PC-3 (cell line): ENCODE results near the gene PHEX.

Experiments
- EZH2 ChIP-seq: fragments of 300-600 bp; sonication (generic); IDR thresholded peaks from one replicate; pipeline ENCODE4 v1.6.1; 2017; ENCODE audit warnings: antibody characterized with exemption, mild to moderate bottlenecking, low read length; ENCODE audit not compliant: unreplicated experiment
- EZH2phosphoT487 ChIP-seq: fragments of 300-600 bp; sonication (generic); IDR thresholded peaks from 2 replicates; pipeline ENCODE4 v1.6.1; 2018; ENCODE audit warnings: mild to moderate bottlenecking, antibody characterized with exemption, low read length, borderline replicate concordance
- TF ChIP-seq, protein P1 (sequence below): fragments of 300-600 bp; sonication (generic); conservative IDR thresholded peaks from 2 replicates; pipeline ENCODE4 v1.5.1; 2017; ENCODE audit warnings: antibody characterized with exemption, low read depth, mild to moderate bottlenecking, low read length

DNA sequence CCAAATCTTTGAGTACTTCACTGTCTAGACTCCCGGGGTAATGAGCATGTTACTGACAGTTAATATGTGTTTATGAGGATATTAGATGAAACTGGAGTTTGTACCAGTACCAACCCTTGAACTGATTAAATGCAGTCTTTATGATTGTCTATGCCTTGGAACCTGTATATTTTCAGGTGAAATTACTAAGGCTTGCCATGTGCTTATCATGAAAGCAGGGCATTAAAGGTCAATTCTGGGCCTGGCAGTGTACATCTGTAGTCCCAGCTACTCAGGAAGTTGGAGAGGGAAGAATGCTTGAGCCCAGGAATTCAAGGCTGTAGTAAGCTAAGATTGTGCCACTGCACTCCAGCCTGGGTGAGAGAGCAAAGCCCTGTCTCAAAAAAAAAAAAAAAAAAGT, 27.6 kb downstream of the PHEX start:
- TF ChIP-seq, protein P1, sequence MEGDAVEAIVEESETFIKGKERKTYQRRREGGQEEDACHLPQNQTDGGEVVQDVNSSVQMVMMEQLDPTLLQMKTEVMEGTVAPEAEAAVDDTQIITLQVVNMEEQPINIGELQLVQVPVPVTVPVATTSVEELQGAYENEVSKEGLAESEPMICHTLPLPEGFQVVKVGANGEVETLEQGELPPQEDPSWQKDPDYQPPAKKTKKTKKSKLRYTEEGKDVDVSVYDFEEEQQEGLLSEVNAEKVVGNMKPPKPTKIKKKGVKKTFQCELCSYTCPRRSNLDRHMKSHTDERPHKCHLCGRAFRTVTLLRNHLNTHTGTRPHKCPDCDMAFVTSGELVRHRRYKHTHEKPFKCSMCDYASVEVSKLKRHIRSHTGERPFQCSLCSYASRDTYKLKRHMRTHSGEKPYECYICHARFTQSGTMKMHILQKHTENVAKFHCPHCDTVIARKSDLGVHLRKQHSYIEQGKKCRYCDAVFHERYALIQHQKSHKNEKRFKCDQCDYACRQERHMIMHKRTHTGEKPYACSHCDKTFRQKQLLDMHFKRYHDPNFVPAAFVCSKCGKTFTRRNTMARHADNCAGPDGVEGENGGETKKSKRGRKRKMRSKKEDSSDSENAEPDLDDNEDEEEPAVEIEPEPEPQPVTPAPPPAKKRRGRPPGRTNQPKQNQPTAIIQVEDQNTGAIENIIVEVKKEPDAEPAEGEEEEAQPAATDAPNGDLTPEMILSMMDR, result no peak
- no peak for TF ChIP-seq EZH2phosphoT487
- no peak for TF ChIP-seq EZH2
